AG04449 (cell line): ENCODE data around the gene ZDHHC15.
"Not testable (repeated sequence)": the region's sequence is repeated elsewhere in the genome, so short reads cannot be mapped to it uniquely, and the experiment has no call there.

ENCODE experiments used
- CTCF ChIA-PET: fragments of 350-600 bp; formaldehyde crosslinking; extraction: SDS; loops from one replicate; lab custom pipeline; 2021; ENCODE audit warnings: antibody characterized with exemption; lab: Yijun Ruan, JAX
- POLR2A ChIA-PET: fragments of 400-600, 350-600 bp; formaldehyde crosslinking; extraction: SDS; loops from one replicate; lab custom pipeline; 2020; ENCODE audit warnings: antibody characterized with exemption, inconsistent platforms; lab: Yijun Ruan, JAX
- DNase-seq: peaks from one replicate; pipeline ENCODE4 v3.0.0-alpha.2; 2010; ENCODE audit warnings: low read depth, low spot score
- H3K4me3 ChIP-seq: 2 replicates; pipeline ENCODE4 v1.5.1; 2011; ENCODE audit warnings: low read depth, mild to moderate bottlenecking, control low read depth, low read length
- CTCF ChIP-seq: IDR thresholded peaks from one replicate; pipeline ENCODE4 v1.5.1; 2011; ENCODE audit warnings: mild to moderate bottlenecking, moderate library complexity, low read length, control low read depth, inconsistent platforms; ENCODE audit not compliant: insufficient read depth; ENCODE audit errors: missing control alignments

Gene ZDHHC15

DNA sequence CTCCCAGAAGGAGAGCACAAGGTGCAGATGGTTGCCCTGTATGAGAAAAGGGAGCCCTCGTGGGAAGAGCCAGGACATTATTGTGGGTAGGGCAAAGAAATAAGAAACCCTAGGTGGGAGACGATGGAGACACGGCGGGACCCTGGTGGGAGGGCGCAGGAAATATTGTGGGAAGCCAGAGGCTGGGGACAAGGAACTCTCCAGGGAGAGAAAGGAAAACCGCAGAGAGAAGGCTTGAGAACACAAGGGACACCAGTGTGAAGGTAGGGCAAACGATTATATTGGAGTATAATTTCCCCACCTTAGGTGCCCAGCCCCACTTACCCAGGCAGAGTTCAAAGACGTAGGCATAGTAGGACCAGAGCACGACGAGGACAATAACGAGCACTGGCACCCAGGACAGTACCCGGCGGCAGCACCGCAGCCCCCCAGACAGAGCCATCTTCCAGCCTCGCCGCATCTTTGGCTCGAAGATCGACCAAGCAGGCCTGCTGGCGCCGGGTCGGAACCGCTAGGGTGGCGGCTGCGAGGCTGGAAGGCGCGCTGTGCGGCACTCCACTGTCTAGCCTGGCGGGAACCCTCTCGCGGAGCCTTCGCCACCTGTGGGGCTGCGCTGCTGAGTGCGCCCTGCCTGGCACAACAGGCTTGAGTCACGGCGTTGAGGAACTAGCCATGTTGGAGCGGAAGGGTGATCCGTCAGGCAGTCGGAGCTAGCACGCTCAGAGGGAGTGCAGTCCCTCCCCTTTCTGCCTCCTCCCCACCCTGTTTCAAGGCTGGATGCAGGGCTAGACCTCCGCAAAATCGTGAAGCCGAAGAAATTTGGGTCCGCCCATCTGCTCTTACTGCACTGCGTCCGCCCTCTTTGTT lies at the start of gene ZDHHC15:
ZDHHC15 (minus strand) TSS at position 473 of the 867 bp plus-strand sequence; CDS start at position 460, 13 bp downstream.
- ChIA-PET POLR2A (no interaction called here), CTCF (no interaction called here)
- peak within 1 kb of the TSS; percentile 6; the same call in 1 of the 2 replicates for H3K4me3 ChIP-seq
- no peak for DNase-seq
- TF ChIP-seq CTCF = no peak

DNA sequence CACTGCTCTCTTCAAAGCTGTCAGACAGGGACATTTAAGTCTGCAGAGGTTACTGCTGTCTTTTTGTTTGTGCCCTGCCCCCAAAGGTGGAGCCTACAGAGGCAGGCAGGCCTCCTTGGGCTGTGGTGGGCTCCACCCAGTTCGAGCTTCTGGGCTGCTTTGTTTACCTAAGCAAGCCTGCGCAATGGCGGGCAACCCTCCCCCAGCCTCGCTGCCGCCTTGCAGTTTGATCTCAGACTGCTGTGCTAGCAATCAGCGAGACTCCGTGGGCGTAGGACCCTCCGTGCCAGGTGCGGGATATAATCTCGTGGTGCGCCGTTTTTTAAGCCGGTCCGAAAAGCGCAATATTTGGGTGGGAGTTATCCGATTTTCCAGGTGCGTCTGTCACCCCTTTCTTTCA lies 37.7 kb upstream of the ZDHHC15 start:
- DNase-seq, H3K4me3 ChIP-seq, POLR2A ChIA-PET, CTCF ChIA-PET: not testable (repeated sequence)

DNA sequence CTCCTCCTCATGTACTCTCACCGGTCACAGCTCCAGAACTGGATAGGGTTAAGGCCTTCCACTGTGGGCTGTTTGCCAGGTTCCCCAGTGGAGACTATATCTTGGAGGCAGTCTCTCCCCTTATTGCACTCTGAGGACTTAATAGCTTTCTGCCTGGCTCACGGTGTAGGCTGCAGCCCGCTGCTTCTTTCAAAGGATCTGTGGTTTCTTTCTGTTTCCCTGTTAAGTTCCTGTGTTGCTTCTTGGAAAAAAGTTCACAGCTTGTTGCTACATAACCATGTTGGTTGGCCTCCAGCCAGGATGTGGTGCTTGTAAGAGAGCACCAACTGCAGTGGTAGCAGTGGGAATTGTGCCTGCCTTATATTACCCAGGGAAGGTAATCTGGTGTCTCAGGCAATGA lies 24.9 kb upstream of the ZDHHC15 start:
- DNase-seq = no peak
- ChIA-PET POLR2A (no interaction called here), CTCF (no interaction called here)
- no peak overlapping the region for H3K4me3 ChIP-seq
- no peak for TF ChIP-seq CTCF

DNA sequence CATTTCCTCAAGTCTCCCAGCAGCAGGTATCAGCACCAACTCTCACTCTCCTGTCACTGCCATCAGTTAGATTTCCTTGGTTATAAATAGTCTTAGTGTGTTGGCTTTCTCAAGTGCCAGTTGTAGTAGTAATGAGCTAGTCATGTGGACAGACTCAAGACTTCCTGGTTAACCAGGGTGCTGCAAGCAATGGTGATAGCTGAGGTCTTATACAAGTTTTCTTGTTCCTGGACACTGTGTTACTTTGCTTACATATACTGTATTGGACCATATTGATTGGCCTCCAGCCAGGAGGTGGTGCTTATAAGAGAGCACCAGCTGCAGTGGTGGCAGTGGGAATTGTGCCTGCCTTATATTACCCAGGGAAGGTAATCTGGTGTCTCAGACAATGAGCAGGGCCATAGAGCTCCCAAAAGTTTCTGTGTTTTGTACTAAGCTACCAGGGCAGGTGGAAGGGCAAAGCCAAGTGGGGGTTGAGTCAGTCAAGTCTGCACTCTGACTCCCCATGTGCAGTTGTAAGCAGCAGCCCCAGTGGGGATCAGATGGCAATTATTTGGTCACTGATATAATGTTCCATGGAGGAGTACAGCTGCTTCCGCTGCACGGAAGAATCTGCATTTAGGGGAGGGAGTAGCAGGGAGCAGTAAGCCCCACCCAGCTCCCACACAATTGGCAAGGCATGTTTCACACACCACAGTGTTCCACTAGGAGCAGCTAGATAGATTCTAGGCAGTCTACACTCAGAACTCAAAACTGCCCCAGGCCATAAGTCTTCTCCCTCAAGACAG lies 24.1 kb upstream of the ZDHHC15 start:
- ChIA-PET POLR2A (no interaction called here), CTCF (no interaction called here)
- no peak for TF ChIP-seq CTCF
- no peak for DNase-seq
- H3K4me3 ChIP-seq = no peak overlapping the region

DNA sequence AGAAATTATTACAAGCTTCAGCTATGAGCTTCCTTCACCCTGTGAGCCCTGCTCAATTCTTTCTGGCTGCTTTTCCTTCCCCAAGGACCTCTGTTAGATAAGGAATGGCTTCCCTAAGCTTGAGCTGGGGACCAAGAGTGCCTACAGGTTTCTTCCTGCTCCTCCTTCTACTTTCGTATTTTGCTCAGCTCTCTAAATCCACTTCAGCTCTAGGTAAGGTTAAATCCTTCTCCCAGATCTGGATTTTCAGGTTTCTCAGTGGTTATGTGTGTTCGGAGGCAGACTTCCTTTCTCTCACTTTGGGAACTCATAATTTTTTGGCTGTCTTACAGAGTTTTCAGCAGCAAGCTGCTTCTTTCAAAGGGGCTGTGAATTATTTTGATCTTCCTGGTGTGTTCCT lies 21.9 kb upstream of the ZDHHC15 start:
- no peak for TF ChIP-seq CTCF
- no peak overlapping the region for H3K4me3 ChIP-seq
- CTCF ChIA-PET = no interaction called here
- no peak for DNase-seq
- POLR2A ChIA-PET = no interaction called here

DNA sequence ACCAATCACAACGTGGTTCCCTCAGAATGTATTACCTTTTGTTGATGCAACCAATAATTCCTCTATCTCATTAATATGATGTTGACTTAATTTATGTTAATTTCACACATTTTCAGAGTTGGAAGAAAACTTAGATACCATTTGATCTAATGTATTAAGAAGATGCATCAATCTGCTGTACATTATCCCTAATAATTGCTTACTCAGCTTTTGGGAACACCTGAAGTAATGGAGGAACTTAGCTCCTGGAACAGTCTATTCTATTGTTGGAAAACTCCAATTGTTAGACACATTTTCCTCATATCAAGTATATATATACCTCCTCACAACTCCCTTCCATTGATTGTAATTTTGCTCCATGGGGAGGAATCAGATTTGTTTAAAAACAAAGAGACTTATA lies 38.9 kb downstream of the ZDHHC15 start:
- TF ChIP-seq CTCF = no peak
- POLR2A ChIA-PET = no interaction called here
- CTCF ChIA-PET = no interaction called here
- no peak overlapping the region for H3K4me3 ChIP-seq
- DNase-seq = no peak

DNA sequence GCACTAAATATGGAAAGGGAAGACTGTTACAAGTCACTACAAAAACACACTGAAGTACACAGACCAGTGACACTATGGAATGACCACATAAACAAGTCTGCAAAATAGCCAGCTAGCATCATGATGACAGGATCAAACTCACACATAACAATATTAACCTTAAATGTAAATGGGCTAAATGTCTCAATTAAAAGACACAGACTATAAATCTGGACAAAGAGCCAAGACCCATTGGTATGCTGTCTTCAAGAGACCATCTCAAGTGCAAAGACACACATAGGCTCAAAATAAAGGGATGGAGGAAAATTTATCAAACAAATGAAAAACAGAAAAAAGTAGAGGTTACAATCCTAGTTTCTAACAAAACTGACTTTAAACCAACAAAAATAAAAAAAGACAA lies 61.1 kb downstream of the ZDHHC15 start:
- DNase-seq, H3K4me3 ChIP-seq, POLR2A ChIA-PET, CTCF ChIA-PET: not testable (repeated sequence)
